Stimulated activated CD8-positive, alpha-beta memory T cell treated with anti-CD3 and anti-CD28 coated beads, Interleukin-12 subunit alpha, Interleukin-12 subunit beta, amount 100 ng/mL, for 1 hour (primary cell): Measurements from ENCODE around the gene HOXB2.

ENCODE experiments used
- DNase-seq: peaks from one replicate; pipeline ENCODE4 v3.0.0-alpha.2; 2020; ENCODE audit warnings: low read depth

Gene HOXB2

DNA sequence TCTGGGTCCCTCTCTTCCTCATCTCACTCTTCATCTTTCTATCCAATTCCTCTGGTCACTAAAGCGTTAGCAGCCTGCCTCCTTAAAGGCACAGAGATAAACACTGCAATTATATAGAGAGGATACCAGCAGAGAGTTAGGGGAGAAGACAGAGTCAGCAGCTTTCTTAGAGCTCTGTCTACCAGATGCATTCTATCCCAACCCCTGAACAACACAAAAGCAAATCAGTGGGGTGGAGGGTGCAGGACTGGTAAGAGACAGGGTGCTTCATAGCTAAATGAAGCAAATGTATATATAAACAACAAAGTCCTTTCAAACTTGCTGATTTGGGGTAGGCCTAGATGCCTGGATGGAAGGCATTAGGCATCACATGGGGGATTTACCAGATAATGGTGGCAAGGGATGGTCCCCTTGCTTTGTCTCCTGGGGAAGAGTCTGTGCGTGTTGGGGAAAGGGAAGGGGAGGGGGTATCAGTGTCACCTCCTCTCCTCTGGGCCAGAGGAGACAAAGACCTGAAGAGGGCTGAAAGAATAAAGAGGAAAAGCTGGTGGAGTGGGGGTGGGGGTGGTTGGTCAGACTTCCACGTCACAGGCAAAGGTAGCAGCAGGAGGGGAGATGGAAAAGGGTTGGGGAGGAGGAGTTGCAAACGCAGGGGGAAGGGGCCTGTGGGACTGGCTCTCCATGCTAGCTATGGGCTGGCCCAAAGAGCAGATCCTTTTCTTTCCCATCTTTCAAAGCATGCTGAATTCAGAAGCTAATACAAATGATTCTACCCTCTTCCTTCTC, 21.2 kb upstream of the HOXB2 start:
- DNase-seq: no peak

DNA sequence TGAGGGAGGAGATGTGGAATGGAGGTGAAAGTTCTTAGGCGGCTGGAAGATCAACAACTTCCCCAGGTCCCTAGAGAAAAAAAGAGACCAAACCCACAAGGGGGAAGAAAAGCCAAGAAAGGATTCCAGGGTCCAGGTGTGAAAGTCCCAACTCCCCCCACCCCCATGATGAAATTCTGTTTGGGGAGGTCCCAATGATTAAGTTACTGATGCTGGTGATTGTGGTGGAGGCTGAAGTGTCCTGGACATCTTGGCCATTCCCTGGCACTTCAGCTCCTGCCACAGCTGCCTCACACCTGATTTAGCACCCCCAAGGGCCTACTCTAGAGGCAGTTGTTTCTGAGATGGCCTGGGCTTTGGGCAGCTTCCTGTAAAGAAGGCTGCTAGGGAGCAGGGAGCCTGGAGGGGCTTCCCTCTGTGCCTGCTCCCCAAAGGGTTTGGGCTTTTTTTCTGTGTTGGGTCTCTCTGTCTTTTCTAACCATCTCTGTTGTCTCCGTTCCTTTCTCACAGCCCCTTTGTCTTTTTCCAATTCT, 20.2 kb upstream of the HOXB2 start:
- DNase-seq: no peak

DNA sequence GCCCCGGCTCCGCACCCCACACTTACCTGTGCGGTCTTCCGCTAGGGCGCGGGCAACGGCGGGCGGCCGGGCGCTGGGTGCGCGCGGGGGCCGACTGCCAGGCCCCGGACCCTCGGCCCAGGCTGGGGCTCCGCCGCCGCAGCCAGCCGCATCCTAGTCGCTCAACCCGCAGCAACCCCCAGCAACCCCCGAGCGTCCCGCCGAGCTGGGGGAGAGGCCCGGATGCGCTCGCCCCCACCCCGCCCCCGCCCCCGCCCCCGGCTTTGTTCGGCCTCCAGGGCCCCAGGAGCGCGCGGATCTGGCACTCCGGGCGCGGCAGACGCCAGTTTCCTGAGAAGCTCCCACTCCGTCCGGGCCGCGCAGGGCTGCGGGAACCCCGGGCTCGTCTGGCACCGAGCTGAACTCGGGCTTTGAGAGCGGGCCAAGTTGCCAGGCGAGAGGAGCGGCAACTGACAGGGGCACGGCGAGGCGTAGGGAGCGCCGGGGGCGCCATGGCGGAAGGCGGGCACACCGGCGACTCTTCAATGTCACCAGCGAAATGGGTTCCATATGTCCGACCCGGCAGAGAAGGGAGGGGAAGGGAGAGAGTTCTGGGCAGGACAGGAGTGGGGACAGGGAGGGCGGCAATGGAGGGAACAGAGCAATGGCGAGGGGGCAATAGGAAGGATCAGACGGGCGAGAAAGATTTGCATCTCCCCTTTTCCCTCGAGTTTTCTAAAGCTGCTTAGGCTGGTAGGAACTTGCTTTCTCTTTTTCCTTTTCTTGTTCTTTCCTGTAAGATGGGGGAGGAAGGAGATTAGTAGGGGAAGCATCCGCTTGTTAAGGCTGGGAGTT, 19.5 kb upstream of the HOXB2 start:
- no peak for DNase-seq

DNA sequence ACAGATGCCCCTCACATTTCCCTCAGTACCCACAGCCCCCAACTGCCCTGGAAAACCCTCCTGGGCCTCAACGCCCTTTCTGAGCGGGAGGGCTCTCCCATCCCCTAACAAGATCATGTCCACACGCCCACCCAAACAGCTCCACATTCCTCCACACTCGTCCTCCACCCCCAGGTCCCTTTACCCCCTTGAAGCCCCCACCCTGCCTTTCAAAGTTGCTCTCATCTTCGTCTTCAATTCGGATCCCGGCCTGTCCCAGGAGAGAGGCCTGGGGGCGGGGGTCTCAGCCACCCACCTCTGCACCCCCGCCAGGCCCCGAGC, 18.9 kb upstream of the HOXB2 start:
- DNase-seq: no peak

DNA sequence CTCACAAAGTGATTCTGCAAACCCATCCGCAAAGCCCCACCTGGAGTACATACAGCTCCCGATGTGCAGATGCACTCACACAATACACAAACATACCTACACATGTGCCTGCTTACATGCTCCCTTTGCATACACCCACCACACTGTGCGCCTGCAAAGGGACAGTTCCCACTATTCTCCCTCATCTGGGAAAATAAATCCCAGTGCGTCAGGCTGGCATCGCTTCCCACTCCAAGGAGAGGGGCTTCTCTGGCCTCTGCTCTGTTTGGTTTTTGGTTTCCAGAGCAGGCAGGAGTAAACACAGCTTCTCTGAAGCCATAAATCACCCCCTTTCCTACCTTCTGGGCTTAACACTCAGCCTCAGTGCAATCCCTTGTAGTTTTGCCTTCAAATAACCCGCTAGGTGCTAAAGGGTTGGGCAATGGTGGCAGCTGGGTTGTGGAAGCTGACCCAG, 18.5 kb upstream of the HOXB2 start:
- DNase-seq: no peak

DNA sequence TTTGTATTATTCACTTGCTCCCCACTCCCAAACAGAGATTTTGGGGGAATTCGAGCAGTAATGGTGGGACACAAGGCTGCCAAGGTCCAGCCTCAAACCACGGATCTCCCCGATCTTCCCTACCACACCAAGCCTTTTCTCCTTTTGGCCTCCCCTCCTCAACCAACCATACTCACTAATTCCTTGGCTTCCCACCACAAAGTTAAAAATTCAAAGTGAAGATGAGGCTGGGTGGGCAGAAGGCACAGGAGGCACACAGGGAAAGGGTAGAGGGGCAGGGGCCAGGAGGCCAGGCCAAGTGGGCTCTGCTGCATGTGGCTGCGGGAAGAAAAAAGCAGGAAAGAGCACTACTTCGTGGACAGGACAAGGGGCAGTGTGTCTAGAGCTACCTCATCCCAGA, 18.0 kb upstream of the HOXB2 start:
- no peak for DNase-seq

DNA sequence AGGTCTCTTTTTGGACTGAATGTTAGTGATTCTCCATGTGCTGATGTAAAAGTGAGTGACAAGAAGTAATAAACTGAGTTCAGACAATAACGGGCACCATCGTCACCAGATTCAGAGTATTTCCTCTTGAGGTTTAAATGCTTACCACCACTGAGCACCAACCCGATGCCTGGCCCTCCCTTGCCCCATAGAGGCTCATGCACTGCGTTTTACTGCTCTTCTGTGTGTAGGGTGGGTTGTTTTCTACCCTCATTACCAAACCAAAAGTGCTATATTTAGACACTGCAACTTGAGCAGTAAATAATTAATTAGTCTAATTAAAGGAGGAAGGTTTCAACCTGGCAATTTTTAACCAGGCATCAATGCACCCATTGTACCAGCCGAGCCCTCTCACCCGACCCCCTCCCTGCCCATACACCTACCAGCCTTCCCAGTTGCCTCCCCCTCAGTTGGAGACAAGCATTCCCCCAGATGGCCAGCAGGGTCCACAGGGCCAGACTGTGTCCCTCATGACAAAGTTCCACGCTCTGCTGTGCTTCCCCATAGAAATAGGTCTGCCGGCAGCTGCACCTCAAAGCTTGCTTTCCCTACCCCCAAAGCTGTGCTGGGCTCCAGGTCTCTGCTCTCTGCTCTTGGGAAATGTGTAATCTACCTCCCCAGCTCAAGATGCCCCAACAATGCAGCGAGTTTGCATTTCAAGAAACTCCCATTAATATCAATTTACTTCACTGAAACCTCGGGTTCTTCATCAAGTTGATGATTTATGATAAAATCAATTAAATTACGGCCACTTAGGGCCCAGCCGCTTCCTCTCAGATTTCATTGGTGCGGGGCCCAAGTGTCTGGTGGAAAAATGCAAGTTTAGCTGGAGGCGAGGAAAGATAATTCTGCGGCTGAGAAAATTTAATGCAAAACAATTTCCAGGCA, 17.2 kb upstream of the HOXB2 start:
- no peak for DNase-seq

DNA sequence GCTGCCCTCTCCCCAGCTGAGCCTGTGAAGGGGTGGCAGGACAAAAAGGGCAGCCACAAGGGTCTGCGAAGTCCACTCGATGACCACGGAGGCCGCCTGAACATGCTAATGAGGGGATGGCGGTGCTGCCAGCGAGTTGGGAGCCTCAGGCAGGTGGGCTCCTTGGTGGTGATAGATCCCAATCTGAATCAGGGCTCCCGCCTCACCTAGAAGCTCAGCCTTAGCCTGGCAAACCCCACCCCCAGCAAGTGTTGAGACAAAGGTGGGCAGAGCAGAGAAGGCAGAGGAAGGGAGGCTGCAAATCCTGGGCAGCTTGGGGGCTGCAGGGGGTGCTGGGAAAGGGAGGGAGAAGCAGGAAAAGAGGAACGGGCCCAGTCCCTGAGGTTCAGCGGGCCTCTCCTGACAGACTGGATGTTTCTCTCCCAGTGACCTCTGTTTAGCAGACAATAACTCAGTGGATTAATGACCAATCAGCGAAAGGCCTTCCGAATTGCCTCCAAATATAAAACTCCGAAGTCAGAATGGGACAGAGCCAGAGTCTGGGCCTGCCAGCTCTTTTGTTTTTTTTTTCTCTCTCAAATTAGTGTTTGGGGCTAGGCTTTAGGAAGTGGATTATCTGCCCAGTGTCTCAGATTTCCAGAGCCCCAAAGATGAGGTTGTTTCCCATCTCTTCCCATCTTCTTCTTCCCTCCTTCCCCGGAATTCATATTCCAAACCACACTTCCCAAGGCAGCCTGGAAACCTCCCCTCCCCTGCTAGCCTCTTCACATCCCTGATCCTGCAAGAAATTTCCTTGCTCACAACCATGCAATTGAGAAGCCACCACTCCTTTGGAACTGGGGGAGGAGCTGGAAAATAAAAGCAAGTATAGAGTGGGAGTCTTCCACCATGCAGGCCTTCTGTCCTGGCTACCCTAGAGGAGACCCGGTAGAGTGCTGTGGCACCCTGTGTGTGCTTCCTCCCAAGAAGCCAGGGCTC, 15.2 kb upstream of the HOXB2 start:
- DNase-seq: no peak

DNA sequence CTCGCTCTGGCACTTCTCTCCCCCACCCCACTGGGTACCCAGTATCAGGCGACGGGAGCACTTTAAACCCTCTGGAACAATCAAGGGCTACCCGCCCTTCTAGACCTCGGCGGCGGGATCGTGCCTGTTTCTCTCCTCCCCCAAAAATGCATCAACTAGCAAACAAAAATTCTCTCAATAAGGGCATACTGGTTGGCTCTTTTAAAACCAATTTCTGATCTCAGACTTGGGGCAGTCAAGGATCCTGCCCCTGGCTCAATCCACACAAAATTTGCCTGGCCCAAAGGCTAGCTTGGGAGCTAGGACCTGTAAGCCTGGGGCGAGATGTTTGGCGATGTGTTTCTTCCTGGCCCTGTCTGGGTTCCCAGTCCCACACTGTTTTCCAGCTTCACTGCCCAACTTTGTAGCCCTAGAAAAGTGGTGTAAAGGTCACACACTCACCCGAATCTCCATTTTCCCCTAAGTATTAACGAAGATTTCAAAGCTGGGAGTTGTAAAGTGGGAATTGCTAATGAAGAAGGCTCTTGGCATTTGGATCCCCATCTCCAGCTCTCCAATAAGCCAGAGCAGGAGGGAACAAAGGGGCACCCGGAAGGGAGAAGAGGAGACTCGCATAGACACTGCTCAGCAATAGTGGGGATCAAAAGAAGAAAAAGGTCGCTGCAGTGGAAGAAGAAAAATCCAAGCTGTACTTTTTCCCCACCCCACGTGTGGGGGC, 14.4 kb upstream of the HOXB2 start:
- DNase-seq: no peak

DNA sequence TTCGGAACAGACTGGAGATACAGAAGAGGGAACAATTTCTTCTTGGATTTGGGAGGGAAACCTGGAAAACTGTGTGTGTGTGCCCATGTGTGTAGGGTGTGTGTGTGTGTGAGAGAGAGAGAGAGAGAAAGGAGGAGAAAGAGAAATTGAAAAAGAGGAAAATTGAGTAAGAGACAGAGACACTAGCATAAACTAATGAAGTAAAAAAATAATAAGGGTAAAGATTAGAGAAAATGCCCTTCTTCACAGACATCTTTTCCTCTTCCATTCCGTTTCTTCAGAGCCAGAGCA, 13.9 kb upstream of the HOXB2 start:
- no peak for DNase-seq

DNA sequence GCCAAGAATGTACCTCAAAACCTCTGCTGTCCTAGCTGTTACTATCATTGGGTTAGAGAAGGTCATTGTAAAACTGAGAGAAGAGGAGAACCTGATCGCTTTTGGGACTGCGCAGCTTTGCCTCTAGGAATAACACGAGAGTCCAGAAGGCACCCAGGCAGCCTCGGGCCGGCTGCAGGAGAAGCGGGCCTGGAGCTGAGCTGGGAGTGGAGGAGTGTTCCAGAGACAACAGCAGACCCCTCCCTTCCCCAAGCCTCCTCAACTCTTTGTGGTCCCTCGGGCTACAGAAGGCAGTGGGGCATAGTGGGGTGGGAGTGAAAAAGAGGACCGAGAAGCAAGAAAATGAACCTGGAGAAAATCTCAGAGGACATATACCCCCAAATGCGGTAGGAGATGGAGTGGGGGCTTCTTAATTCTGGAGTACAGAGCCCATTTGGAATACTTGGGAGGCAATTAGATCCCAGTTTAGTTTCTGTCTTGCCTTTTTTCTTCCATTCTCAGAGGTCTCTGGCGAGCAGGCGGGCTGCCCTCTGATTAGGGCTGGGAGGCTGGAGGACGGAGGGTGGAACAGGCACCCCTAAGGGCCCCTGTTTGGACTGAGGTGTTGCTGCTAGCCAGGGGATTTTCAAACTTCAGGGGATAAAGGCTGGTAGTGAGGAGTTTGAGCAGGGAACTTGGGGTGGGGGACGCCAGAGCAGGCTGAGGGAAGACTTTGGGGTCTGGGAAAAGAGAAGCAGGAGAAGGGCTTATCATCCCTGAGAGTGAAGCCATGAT, 13.3 kb upstream of the HOXB2 start:
- no peak for DNase-seq

DNA sequence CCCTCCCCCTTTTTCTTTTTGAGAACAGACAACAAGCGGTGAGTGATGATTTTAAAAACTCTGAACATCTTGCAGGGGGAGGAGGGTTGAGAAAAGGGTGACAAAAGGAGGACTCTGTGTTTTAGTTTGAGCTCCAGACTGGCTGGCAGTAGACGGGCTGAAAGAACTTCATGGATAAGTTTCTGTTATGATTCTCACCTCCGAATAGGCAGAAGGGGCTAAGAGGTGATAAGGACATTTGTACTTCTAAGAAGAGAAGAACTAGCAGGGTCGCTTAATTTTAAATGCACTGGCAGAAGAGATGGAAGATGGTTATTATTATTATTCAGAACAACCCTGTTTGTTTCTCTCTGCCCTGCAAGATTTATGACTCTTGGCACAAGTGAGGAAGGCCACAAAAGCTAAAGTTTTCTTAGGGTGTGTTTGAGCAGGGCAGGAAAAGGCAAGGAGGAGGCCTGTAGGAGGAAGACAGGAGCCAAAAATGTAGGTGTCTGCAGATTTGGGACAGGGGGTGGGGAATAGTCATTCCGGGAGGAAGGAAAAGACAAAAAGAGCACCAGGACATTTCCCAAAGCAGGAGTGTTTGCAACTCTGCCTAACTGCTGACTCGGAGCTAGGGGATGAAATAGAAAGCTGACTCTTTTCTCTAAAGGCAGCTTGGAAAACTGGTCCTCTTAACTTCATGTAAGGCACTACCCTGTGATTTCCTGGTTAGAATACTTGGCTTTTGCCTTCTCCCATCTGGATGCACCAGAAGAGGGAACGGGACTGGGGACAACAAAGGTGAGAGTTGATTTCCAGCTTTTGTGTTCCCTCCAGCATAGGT, 11.9 kb upstream of the HOXB2 start:
- DNase-seq: no peak

DNA sequence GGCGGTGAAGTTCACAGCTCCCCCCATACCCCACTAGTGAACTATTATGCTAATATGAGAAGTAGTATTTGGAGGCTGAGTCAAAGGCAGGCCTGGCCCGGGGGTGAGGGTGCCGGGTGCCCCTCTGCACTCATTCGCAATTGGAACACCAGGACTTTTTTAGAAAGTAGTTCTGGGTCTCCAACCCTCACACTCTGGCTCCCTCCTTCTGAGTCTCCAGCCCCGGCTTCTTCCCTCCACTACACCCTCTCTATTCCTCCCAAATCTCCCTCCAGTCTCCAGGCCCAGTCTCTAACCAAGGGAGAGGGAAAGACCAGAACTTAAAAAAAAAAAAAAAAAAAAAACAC, 11.3 kb upstream of the HOXB2 start:
- DNase-seq: no peak

DNA sequence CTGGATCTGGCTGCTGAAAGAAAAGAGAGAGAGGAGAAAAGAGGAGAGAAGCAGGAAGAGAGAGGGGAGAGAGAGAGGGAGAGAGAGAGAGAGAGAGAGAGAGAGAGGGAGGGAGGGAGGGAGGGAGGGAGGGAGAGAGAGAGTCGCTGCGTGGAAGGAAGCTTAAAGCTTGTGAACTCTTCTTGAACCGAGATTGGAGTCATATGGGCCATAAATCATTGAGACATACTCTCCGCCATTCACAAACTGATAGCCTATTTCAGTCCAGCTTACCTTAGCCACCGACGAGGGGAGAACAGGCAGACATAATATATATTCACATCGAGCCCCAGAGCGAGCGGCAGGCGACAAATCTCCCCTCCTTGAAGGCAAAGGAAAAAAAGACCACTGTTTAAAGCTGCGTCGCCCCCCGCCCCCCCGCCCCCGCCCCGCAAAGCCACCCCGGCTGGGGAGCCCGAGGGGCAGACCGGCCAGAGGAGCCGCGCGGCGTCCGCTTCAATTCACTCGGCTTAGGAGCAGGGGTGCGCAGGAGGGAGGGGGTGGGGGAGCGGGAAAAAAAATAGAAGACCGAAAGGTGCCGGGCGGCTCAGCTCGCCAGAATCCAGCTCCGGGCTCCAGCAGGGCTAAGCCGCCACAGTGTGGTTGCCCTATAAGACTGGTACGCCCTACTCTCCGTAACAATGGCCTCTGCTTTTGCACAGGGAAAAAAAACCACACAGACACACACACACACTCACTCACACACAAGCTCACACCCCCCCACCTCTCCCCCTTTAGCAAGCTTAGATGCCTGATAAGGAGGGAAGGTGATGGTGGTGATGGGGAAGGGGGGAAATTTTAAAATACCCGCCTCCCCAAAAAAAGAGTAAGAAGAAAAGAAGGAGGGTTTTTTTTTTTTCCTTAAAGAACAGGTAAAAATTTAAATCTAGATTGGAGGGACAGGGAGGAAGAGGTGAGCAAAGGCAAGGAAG, 10.6 kb upstream of the HOXB2 start:
- no peak for DNase-seq

DNA sequence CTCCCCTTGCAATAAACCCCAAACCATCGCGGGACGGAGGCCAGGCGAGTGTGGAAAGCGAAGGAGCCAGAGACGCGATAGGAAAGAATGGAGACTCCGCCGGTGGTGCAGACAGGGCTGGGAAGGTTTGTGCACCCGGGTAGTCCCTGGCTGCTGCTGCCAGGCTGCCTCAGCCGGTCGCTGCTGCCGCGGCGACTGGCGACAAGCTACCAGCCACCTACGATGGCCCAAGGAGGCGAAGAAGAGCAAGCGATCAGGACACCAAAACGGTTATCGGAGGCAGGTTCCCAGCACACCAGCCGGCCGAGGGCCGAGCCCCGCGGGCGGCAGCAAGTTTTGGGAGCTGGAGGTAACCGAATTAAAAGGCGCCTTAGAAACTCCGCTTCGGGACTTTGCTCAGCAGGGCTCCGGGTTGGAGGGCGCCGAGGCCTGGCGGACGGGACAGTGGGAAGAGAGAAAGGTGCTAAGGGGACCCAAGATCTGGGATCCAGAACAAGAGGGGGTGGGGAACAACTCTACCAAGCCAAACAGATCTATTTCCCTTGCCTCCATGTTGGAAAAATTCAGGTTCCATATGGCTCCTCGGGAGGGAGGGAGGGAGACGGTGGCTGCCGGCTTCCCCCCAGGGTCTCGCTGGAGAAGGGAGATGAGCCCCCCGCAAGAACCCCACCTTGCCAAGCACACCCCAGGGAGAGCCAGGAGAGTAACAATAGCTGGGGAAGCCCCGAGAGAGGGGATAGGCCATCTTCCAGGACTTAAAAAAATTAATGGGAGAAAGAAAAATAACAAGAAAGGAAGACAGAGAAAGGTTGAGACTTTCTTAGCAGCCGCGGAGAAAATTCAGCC, 9.7 kb upstream of the HOXB2 start:
- DNase-seq: no peak

DNA sequence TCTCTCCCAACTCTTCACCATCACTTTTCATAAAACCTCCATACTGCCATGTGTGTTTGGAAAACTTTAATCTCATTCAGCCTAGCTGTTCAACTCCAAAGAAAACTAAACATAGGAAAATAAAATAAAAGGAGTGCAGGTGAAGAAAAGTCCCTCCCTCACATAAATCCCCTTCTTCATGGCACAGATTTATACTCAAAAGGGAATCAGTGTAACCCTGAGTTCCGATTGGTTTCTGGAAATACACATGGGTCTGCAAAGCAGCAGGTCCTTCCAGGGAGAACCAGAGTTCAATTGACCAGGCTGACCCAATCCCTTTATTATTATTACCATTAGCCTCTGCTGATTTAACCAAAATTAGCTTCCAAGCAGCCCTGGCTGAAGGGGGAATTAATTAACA, 8.9 kb upstream of the HOXB2 start:
- DNase-seq: no peak

DNA sequence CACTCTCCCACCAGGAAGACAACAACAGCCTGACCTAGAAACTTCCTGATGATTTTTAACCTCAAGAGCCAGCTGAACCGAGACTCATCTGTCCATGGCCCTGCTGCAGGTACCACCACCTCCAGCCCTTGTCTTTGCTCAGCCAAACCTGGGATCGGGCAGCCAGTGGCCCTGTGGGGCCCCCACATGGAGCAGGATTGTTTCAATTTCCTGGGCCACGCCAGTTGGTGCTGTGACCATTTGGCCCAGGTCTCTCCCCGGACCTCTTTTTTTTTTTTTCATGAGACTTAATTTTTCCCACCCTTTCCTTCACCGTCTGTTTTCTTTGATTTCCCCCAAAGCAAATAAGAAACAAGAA, 8.3 kb upstream of the HOXB2 start:
- DNase-seq: no peak
